H9 (cell line): ENCODE data around the gene SDHAF3. TPM values are rescaled to one million over a fixed set of nuclear protein-coding genes. Genes with fewer than 3 reads are reported as not detected.

Experiments
- DNase-seq: peaks from one replicate; pipeline ENCODE4 v3.0.0-alpha.2; 2017
- H2AFZ ChIP-seq: one replicate; pipeline ENCODE4 v1.6.1; 2013; ENCODE audit warnings: mild to moderate bottlenecking, low read length, control low read depth, moderate library complexity
- H2AK5ac ChIP-seq: 2 replicates; pipeline ENCODE4 v1.6.1; 2013; ENCODE audit warnings: low read length, control low read depth, mixed read lengths; ENCODE audit not compliant: insufficient read length
- H2BK120ac ChIP-seq: one replicate; pipeline ENCODE4 v1.6.1; 2013; ENCODE audit warnings: low read depth, mild to moderate bottlenecking, low read length, control low read depth, inconsistent platforms; ENCODE audit not compliant: poor library complexity, severe bottlenecking
- H2BK12ac ChIP-seq: 2 replicates; pipeline ENCODE4 v1.6.1; 2013; ENCODE audit warnings: low read length, control low read depth, mixed read lengths, low read depth; ENCODE audit not compliant: insufficient read length
- H2BK15ac ChIP-seq: 2 replicates; pipeline ENCODE4 v1.6.1; 2013; ENCODE audit warnings: low read depth, low read length, control low read depth
- H2BK20ac ChIP-seq: one replicate; pipeline ENCODE4 v1.6.1; 2013; ENCODE audit warnings: low read depth, mild to moderate bottlenecking, low read length, control low read depth, inconsistent platforms; ENCODE audit not compliant: poor library complexity, severe bottlenecking
- H2BK5ac ChIP-seq: 2 replicates; pipeline ENCODE4 v1.6.1; 2013; ENCODE audit warnings: low read length, control low read depth, mixed read lengths; ENCODE audit not compliant: insufficient read length
- H3K14ac ChIP-seq: 2 replicates; pipeline ENCODE4 v1.6.1; 2013; ENCODE audit warnings: low read length, control low read depth; ENCODE audit not compliant: insufficient read depth
- H3K18ac ChIP-seq: 2 replicates; pipeline ENCODE4 v1.6.1; 2013; ENCODE audit warnings: low read depth, mild to moderate bottlenecking, mixed read lengths, low read length, control low read depth; ENCODE audit not compliant: insufficient read length
- H3K23ac ChIP-seq: 2 replicates; pipeline ENCODE4 v1.6.1; 2013; ENCODE audit warnings: low read length, control low read depth, mixed read lengths, low read depth; ENCODE audit not compliant: insufficient read length
- H3K23me2 ChIP-seq: 2 replicates; pipeline ENCODE4 v1.6.1; 2013; ENCODE audit warnings: low read depth, mild to moderate bottlenecking, mixed read lengths, low read length, control low read depth; ENCODE audit not compliant: insufficient read length, poor library complexity, severe bottlenecking
- H3K27ac ChIP-seq: 2 replicates; pipeline ENCODE4 v1.5.1; 2013; ENCODE audit warnings: low read length, control low read depth, mixed read lengths, low read depth; ENCODE audit not compliant: insufficient read length
- H3K27me3 ChIP-seq: 2 replicates; pipeline ENCODE4 v1.6.1; 2013; ENCODE audit warnings: low read length, control low read depth, inconsistent platforms; ENCODE audit not compliant: insufficient read depth
- H3K4ac ChIP-seq: 2 replicates; pipeline ENCODE4 v1.6.1; 2013; ENCODE audit warnings: low read depth, mild to moderate bottlenecking, control low read depth, inconsistent platforms, low read length, moderate library complexity
- H3K4me1 ChIP-seq: 2 replicates; pipeline ENCODE4 v1.6.1; 2013; ENCODE audit warnings: low read length, control low read depth, inconsistent platforms; ENCODE audit not compliant: insufficient read depth
- H3K4me2 ChIP-seq: 2 replicates; pipeline ENCODE4 v1.6.1; 2013; ENCODE audit warnings: low read length, control low read depth, mixed read lengths; ENCODE audit not compliant: insufficient read length, insufficient read depth
- H3K56ac ChIP-seq: 2 replicates; pipeline ENCODE4 v1.6.1; 2013; ENCODE audit warnings: low read depth, mild to moderate bottlenecking, mixed read lengths, low read length, control low read depth; ENCODE audit not compliant: insufficient read length
- H3K79me1 ChIP-seq: 2 replicates; pipeline ENCODE4 v1.6.1; 2013; ENCODE audit warnings: low read depth, mild to moderate bottlenecking, moderate library complexity, low read length, control low read depth, inconsistent platforms; ENCODE audit not compliant: insufficient read depth, poor library complexity, severe bottlenecking
- H3K79me2 ChIP-seq: 2 replicates; pipeline ENCODE4 v1.6.1; 2013; ENCODE audit warnings: low read length, control low read depth, inconsistent platforms; ENCODE audit not compliant: insufficient read depth
- H3K9ac ChIP-seq: 2 replicates; pipeline ENCODE4 v1.6.1; 2013; ENCODE audit warnings: low read length, control low read depth, mixed read lengths; ENCODE audit not compliant: insufficient read length; ENCODE audit errors: extremely low read depth
- H3K9me3 ChIP-seq: one replicate; pipeline ENCODE4 v1.6.1; 2013; ENCODE audit warnings: low read depth, low read length, inconsistent platforms; ENCODE audit not compliant: control insufficient read depth
- H3T11ph ChIP-seq: one replicate; pipeline ENCODE4 v1.6.1; 2013; ENCODE audit warnings: mild to moderate bottlenecking, low read length, control low read depth, inconsistent platforms
- H4K20me1 ChIP-seq: one replicate; pipeline ENCODE4 v1.6.1; 2013; ENCODE audit not compliant: control insufficient read depth, insufficient read length, insufficient read depth
- H4K5ac ChIP-seq: 2 replicates; pipeline ENCODE4 v1.6.1; 2013; ENCODE audit warnings: low read depth, mild to moderate bottlenecking, mixed read lengths, low read length, control low read depth; ENCODE audit not compliant: insufficient read length
- H4K8ac ChIP-seq: replicated peaks from 2 replicates; pipeline ENCODE4 v1.6.1; 2013; ENCODE audit warnings: low read length, control low read depth, mixed read lengths, low read depth; ENCODE audit not compliant: insufficient read length
- H4K91ac ChIP-seq: 2 replicates; pipeline ENCODE4 v1.6.1; 2013; ENCODE audit warnings: low read depth, mild to moderate bottlenecking, moderate library complexity, mixed read lengths, low read length, control low read depth; ENCODE audit not compliant: insufficient read length
- H3K27ac Mint-ChIP-seq, 3 experiments: 2 replicates in 2 of 3; 3 replicates in 1 of 3; pipeline ENCODE4 v1.8.0; 2020 to 2021; ENCODE audit warnings: mixed read lengths in 3 of 3, mild to moderate bottlenecking in 1 of 3, moderate library complexity in 1 of 3
- H3K27me3 Mint-ChIP-seq: 2 replicates; pipeline ENCODE4 v1.8.0; 2021; ENCODE audit warnings: low read depth, mild to moderate bottlenecking, moderate library complexity, mixed read lengths
- H3K36me3 Mint-ChIP-seq, 3 experiments: 2 replicates in 2 of 3; 3 replicates in 1 of 3; pipeline ENCODE4 v1.8.0; 2020 to 2021; ENCODE audit warnings: low read depth in 3 of 3, mixed read lengths in 3 of 3; ENCODE audit not compliant: insufficient read depth in 1 of 3
- H3K4me1 Mint-ChIP-seq, 2 experiments: 2 replicates each; pipeline ENCODE4 v1.8.0; 2020; ENCODE audit warnings: mixed read lengths in 2 of 2
- H3K4me3 Mint-ChIP-seq, 2 experiments: 2 replicates in 1 of 2; 3 replicates in 1 of 2; pipeline ENCODE4 v1.8.0; 2020 to 2021; ENCODE audit warnings: mild to moderate bottlenecking in 2 of 2, mixed read lengths in 2 of 2, moderate library complexity in 1 of 2
- H3K9me3 Mint-ChIP-seq, 2 experiments: 2 replicates in 1 of 2; 3 replicates in 1 of 2; pipeline ENCODE4 v1.8.0; 2020; ENCODE audit warnings: mild to moderate bottlenecking in 2 of 2, mixed read lengths in 2 of 2, moderate library complexity in 1 of 2
- CTCF ChIP-seq: fragments of 200-600 bp; sonication (generic); conservative IDR thresholded peaks from 3 replicates; pipeline ENCODE4 v1.8.0; 2021; ENCODE audit warnings: antibody characterized with exemption, mild to moderate bottlenecking
- WGBS: extraction: QIAGEN DNeasy Blood & Tissue Kit; methylation state at CpG from one replicate; pipeline ENCODE4 v1.1.7; 2013; ENCODE audit warnings: missing lambda C conversion rate, low lambda C conversion rate, mixed read lengths; ENCODE audit not compliant: insufficient read length; ENCODE audit errors: extremely low coverage; 5-methylcytosine and 5-hydroxymethylcytosine counted together
- total RNA-seq: library from RNA; stranded (reverse); gene quantifications from 2 replicates; pipeline ENCODE4 v1.2.1, GENCODE V29; 2021

Gene SDHAF3
- total RNA-seq, 1 experiment from 2014 or later: 14.1 TPM

GRCh38 chr7:97081521-97082300, 35.8 kb upstream of the SDHAF3 start:
- Histone ChIP-seq H3K4me1 (no peaks in the 10 kb centered on the region), H3K4ac (no peak overlapping the region), H3K14ac (no peak overlapping the region), H2BK5ac (no peak overlapping the region), H2BK15ac (no peak overlapping the region), H3K79me2 (no peaks in the 10 kb centered on the region), H2AK5ac (no peak overlapping the region), H3K4me2 (no peak overlapping the region), H4K91ac (no peak overlapping the region), H2BK20ac (no peak overlapping the region), H3K27me3 (no peaks in the 10 kb centered on the region), H2BK120ac (no peak overlapping the region), H2BK12ac (no peak overlapping the region), H3K23ac (no peak overlapping the region), H3K56ac (no peak overlapping the region), H3T11ph (no peak overlapping the region), H3K27ac (no peak overlapping the region), H4K20me1 (no peaks in the 10 kb centered on the region), H4K5ac (no peak overlapping the region), H3K79me1 (no peaks in the 10 kb centered on the region), H3K23me2 (no peaks in the 10 kb centered on the region), H4K8ac (no peak overlapping the region), H2AFZ (no peak overlapping the region), H3K9me3 (no peaks in the 10 kb centered on the region), H3K18ac (no peak overlapping the region), H3K9ac (no peak overlapping the region)
- WGBS: no CpG with 5 or more reads among the region's 3 CpGs
- Mint-ChIP-seq H3K4me1 (no peaks in the 10 kb centered on the region), H3K4me3 (no peak overlapping the region; a peak in 1 of 5 replicates), H3K27me3 (peaks cover 10% of the 10 kb centered on the region), H3K36me3 (peaks cover 0 to 2% (median 0%) of the 10 kb centered on the region in 3 experiments; a peak in 3 of 7 replicates), H3K27ac (no peak overlapping the region), H3K9me3 (peaks cover 4 to 6% of the 10 kb centered on the region in 2 experiments; a peak in 4 of 5 replicates)
- no peak for TF ChIP-seq CTCF
- no peak for DNase-seq
